HepG2 (cell line): ENCODE results near the gene INHA. TPM values are rescaled to one million over a fixed set of nuclear protein-coding genes. Genes with fewer than 3 reads are reported as not detected.

Experiments used
- ATAC-seq: fragments of 200-7000 bp; cut with Tn5 transposase; 3 replicates; pipeline ENCODE4 v1.9.1; 2020; ENCODE audit warnings: mild to moderate bottlenecking, moderate library complexity
- BruUV-seq: library from RNA; stranded (reverse); fragments of 400-500 nt; replicated peaks from 2 replicates; lab custom pipeline; 2021; lab: Mats Ljungman, UMichigan
- CTCF ChIA-PET: fragments of 300-600 bp; formaldehyde crosslinking; extraction: SDS; loops from one replicate; lab custom pipeline; 2021; ENCODE audit warnings: low total read pairs, inconsistent platforms, low intra/inter-chr PET ratio; lab: Yijun Ruan, JAX
- POLR2A ChIA-PET: fragments of 350-600 bp; sonication (Branson Sonifier 250); formaldehyde crosslinking; loops from one replicate; lab custom pipeline; 2020; ENCODE audit warnings: antibody characterized with exemption, inconsistent platforms; lab: Yijun Ruan, JAX
- DNase-seq: peaks from one replicate; pipeline ENCODE4 v3.0.0-alpha.2; 2015; ENCODE audit warnings: low spot score
- FAIRE-seq: peaks from 3 replicates; lab custom pipeline; 2011; peaks lifted over from hg19 to GRCh38; lab: Jason Lieb, UNC
- H2AFZ ChIP-seq: one replicate; pipeline ENCODE4 v1.6.1; 2011; ENCODE audit warnings: low read length, inconsistent platforms
- H3K27ac ChIP-seq: fragments of 300-600 bp; 3 replicates; pipeline ENCODE4 v1.8.0; 2011; ENCODE audit warnings: mixed run types, mild to moderate bottlenecking, mixed read lengths, low read length, inconsistent platforms; ENCODE audit not compliant: insufficient read depth; ENCODE audit errors: extremely low read length
- H3K27me3 ChIP-seq, 2 experiments: fragments of 200-600 bp in 1 of 2; 2 replicates in 1 of 2; 3 replicates in 1 of 2; pipeline versions ENCODE4 v1.6.0 to v1.8.0; 2011; ENCODE audit warnings: low read length in 2 of 2, mild to moderate bottlenecking in 2 of 2, moderate library complexity in 2 of 2, inconsistent platforms in 1 of 2; ENCODE audit not compliant: insufficient read depth in 2 of 2, control insufficient read depth in 1 of 2
- H3K36me3 ChIP-seq, 2 experiments: fragments of 200-600 bp in 1 of 2; replicated peaks in 1 of 2; 2 replicates in 1 of 2; 3 replicates in 1 of 2; pipeline versions ENCODE4 v1.5.1 to v1.8.0; 2011; ENCODE audit warnings: low read length in 2 of 2, inconsistent platforms in 1 of 2; ENCODE audit not compliant: insufficient read depth in 2 of 2, control insufficient read depth in 1 of 2
- H3K4me1 ChIP-seq: 2 replicates; pipeline ENCODE4 v1.5.1; 2012; ENCODE audit warnings: low read length, inconsistent platforms; ENCODE audit not compliant: insufficient read depth
- H3K4me2 ChIP-seq: 2 replicates; pipeline ENCODE4 v1.6.0; 2011; ENCODE audit warnings: low read depth, low read length, inconsistent platforms
- H3K4me3 ChIP-seq, 3 experiments: fragments of 200-600 bp in 1 of 3; sonication (generic), shearing (Covaris generic) in 1 of 3; replicated peaks in 1 of 3; 2 replicates each; pipeline ENCODE4 v1.5.1; 2011 to 2016; ENCODE audit warnings: low read length in 3 of 3, inconsistent platforms in 2 of 3, low read depth in 2 of 3, mild to moderate bottlenecking in 2 of 3, control low read depth in 1 of 3, mixed read lengths in 1 of 3; ENCODE audit not compliant: insufficient read depth in 1 of 3
- H3K79me2 ChIP-seq: one replicate; pipeline ENCODE4 v1.6.1; 2011; ENCODE audit warnings: low read length, inconsistent platforms; ENCODE audit not compliant: insufficient read depth
- H3K9ac ChIP-seq: 2 replicates; pipeline ENCODE4 v1.6.0; 2011; ENCODE audit warnings: mild to moderate bottlenecking, low read depth, low read length, inconsistent platforms; ENCODE audit not compliant: insufficient read depth
- H3K9me3 ChIP-seq: 2 replicates; pipeline ENCODE4 v1.5.1; 2012; ENCODE audit warnings: mild to moderate bottlenecking, low read length
- H4K20me1 ChIP-seq: 2 replicates; pipeline ENCODE4 v1.6.0; 2011; ENCODE audit warnings: inconsistent platforms, mild to moderate bottlenecking, low read length, moderate library complexity; ENCODE audit not compliant: insufficient read depth
- GABPA ChIP-seq, 2 experiments: IDR thresholded peaks; 2 replicates each; pipeline ENCODE4 v1.6.1; 2011 to 2016; ENCODE audit warnings: low read depth in 2 of 2, low read length in 1 of 2, missing biosample characterization in 1 of 2, missing genetic modification characterization in 1 of 2
- LCORL ChIP-seq, 2 experiments: fragments of 450-650 bp in 1 of 2; sonication (generic) in 1 of 2; formaldehyde crosslinking in 1 of 2; IDR thresholded peaks; 2 replicates each; pipeline versions ENCODE4 v1.5.0 to v1.6.1; 2017 to 2020; ENCODE audit warnings: antibody characterized with exemption in 1 of 2, missing genetic modification reagents in 1 of 2
- ZC3H13 ChIP-seq: sonication (generic); formaldehyde crosslinking; IDR thresholded peaks from 2 replicates; pipeline ENCODE4 v1.8.1; 2023; ENCODE audit warnings: mild to moderate bottlenecking, missing genetic modification reagents, moderate library complexity
- ZNF343 ChIP-seq: sonication (generic); formaldehyde crosslinking; IDR thresholded peaks from 2 replicates; pipeline ENCODE4 v1.4.0; 2020; ENCODE audit warnings: mild to moderate bottlenecking, missing genetic modification reagents
- WGBS: methylation state at CpG from one replicate; pipeline ENCODE4 v1.1.6; 2017; ENCODE audit warnings: low lambda C conversion rate; 5-methylcytosine and 5-hydroxymethylcytosine counted together
- in situ Hi-C: cut with HindIII; loops from 2 replicates; pipeline ENCODE4 v1.10.0; 2017; ENCODE audit warnings: low pct_unique_long_range_greater_than_20kb; ENCODE audit not compliant: extremely low pct_ligation_motif_present
- intact Hi-C: fragments of 100-400 bp; cut with micrococcal nuclease; formaldehyde crosslinking; loops from one replicate; pipeline ENCODE4 v1.10.0; 2022; ENCODE audit not compliant: unreplicated experiment
- polyA plus RNA-seq, 8 experiments: library from polyadenylated mRNA; depleted of rRNA in 3 of 8; stranded (reverse) in 7 of 8; unstranded in 1 of 8; fragments of >200 nt; fragmentation: Illumina TruSeq in 4 of 8; extraction: Trizol in 4 of 8; gene quantifications; 2 replicates each; pipeline versions ENCODE4 v1.2.1 to v1.2.3, GENCODE V29; 2011 to 2016; ENCODE audit warnings: low read depth in 4 of 8, missing spikeins in 1 of 8, mixed read lengths in 1 of 8; ENCODE audit not compliant: insufficient read depth in 1 of 8
- total RNA-seq, 5 experiments: library from RNA; depleted of rRNA; stranded (reverse); fragments of >200 nt; fragmentation: Illumina TruSeq; extraction: Trizol; gene quantifications; 2 replicates each; pipeline ENCODE4 v1.2.3, GENCODE V29; 2016; ENCODE audit warnings: low read depth in 1 of 5
- TF ChIP-seq, protein P1 (sequence below): sonication (generic); formaldehyde crosslinking; IDR thresholded peaks from 2 replicates; pipeline ENCODE4 v1.4.0; 2020; ENCODE audit warnings: mild to moderate bottlenecking, missing genetic modification reagents
- TF ChIP-seq, protein P2 (sequence below): sonication (generic); formaldehyde crosslinking; IDR thresholded peaks from 2 replicates; pipeline ENCODE4 v1.4.0; 2020; ENCODE audit warnings: missing genetic modification reagents, mild to moderate bottlenecking, borderline replicate concordance
- TF ChIP-seq, protein P3 (sequence below): sonication (generic); formaldehyde crosslinking; IDR thresholded peaks from 2 replicates; pipeline ENCODE4 v1.8.0; 2022; ENCODE audit warnings: low read depth, missing genetic modification reagents
- TF ChIP-seq, protein P4 (sequence below): sonication (generic); formaldehyde crosslinking; IDR thresholded peaks from 2 replicates; pipeline ENCODE4 v1.4.0; 2020; ENCODE audit warnings: missing genetic modification reagents
- TF ChIP-seq, protein P5 (sequence below): IDR thresholded peaks from 2 replicates; pipeline ENCODE4 v1.6.1; 2016; ENCODE audit warnings: low read depth

Gene INHA
- total and polyA plus RNA-seq, 2 of the 13 experiments (the other 11 are each of a cell fraction or from before 2014, with no cell fraction given): 4.1 to 15.2 TPM

DNA sequence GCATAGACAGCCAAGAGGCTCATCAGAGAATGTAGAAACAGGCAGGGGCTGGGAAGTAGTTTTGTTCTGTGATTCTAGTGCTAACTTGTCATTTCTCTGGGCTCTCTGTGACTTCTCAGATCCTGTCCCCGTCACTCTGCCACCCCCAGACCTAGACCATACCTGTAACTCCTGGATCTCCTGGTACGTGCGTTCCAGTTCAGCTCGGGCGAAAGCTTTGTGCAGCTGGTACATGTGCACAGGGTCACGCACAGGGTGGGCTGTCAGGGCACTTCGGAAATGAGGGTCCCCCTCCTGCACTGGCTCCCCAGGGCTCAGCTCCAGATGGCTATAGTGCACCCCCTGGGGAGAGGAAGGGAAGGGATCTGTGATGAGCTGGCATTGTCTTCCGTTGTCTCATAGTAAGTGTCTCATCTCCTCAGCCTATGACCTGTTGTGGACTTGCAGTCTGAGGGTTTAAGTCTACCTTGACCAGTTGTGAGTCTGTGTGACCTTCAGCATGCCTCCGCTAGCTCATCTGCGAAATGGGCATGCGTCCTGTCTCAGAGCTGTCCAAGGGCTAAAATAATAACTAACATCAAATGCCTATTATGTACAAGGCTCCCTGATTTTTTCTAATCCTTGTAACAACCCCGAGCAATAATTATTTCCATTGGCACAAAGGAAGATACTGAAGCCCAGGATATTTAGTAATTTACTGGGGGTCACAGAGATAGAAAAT is 31.2 kb upstream of the INHA start (continued):
- no peak for TF ChIP-seq GABPA (IDR thresholded peaks at IDR 0.05; ENCODE audit: low read depth, low read length)
- 0 out of 2 replicates have a peak, but pooled peaks have one; percentile 3 for TF ChIP-seq GABPA (CRISPR knock-in tag; IDR thresholded peaks at IDR 0.05; ENCODE audit: low read depth)
- TF ChIP-seq, protein P1, sequence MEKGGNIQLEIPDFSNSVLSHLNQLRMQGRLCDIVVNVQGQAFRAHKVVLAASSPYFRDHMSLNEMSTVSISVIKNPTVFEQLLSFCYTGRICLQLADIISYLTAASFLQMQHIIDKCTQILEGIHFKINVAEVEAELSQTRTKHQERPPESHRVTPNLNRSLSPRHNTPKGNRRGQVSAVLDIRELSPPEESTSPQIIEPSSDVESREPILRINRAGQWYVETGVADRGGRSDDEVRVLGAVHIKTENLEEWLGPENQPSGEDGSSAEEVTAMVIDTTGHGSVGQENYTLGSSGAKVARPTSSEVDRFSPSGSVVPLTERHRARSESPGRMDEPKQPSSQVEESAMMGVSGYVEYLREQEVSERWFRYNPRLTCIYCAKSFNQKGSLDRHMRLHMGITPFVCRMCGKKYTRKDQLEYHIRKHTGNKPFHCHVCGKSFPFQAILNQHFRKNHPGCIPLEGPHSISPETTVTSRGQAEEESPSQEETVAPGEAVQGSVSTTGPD: no peak
- TF ChIP-seq ZC3H13: peak; percentile 51; the same call in 1 of the 2 replicates
- TF ChIP-seq, protein P2, sequence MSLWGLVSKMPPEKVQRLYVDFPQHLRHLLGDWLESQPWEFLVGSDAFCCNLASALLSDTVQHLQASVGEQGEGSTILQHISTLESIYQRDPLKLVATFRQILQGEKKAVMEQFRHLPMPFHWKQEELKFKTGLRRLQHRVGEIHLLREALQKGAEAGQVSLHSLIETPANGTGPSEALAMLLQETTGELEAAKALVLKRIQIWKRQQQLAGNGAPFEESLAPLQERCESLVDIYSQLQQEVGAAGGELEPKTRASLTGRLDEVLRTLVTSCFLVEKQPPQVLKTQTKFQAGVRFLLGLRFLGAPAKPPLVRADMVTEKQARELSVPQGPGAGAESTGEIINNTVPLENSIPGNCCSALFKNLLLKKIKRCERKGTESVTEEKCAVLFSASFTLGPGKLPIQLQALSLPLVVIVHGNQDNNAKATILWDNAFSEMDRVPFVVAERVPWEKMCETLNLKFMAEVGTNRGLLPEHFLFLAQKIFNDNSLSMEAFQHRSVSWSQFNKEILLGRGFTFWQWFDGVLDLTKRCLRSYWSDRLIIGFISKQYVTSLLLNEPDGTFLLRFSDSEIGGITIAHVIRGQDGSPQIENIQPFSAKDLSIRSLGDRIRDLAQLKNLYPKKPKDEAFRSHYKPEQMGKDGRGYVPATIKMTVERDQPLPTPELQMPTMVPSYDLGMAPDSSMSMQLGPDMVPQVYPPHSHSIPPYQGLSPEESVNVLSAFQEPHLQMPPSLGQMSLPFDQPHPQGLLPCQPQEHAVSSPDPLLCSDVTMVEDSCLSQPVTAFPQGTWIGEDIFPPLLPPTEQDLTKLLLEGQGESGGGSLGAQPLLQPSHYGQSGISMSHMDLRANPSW (CRISPR knock-in tag): peak; percentile 20; the same call in 1 of the 2 replicates

DNA sequence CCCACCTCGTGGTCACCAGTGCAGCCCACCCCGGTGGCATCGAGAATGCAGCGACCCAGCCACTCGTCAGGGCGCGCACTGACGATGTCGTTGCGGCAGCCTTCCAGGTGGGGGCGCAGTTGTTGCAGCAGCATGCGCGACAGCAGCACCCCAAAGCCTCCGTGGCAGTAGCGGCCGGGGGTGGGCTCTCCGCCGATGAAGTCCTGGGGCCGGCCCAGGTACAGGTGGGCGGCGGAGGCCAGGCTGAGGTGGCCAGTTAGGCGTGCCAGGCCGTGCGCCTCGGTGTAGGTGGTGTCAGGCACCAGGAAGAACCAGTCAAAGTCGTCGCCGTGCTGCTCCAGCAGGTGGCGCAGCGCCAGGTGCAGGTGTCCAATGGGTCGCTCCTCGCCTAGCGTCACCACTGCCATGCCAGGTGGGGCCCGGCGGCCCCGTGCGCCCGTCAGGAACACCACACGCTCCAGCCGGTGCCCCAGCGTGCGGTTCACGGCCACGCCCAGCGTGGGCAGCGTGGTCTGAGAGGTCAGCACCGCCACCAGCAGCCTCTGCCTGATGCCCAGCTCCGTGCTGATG is 30.4 kb upstream of the INHA start:
- Histone ChIP-seq H3K4me1 (peaks cover 63% of the 10 kb centered on the region), H3K9ac (peak overlapping the region; percentile 84; the same call in 1 of the 2 replicates), H3K4me3 (peak overlapping the region; percentile 87 to 90 (median 89); a peak in 5 of 6 replicates), H3K4me2 (peak overlapping the region; percentile 90), H4K20me1 (peaks cover 50% of the 10 kb centered on the region), H3K36me3 (peaks cover 15 to 27% of the 10 kb centered on the region in 2 experiments), H3K9me3 (no peaks in the 10 kb centered on the region), H3K27ac (no peak overlapping the region), H2AFZ (no peak overlapping the region), H3K27me3 (peaks cover 0 to 3% of the 10 kb centered on the region in 2 experiments; a peak in 3 of 5 replicates), H3K79me2 (peaks cover 32% of the 10 kb centered on the region)
- ChIA-PET POLR2A (interaction anchor here (0.6 to 3.9 kb wide), 3 partner anchors 19 to 56 kb away, joined by 3 to 44 read pairs (median 5); partner anchors contain the start of genes OBSL1 and STK11IP), CTCF (interaction anchor here (0.8 to 5.3 kb wide), 11 partner anchors 9 to 148 kb away, joined by 3 to 127 read pairs (median 8); partner anchors contain the start of gene STK11IP)
- peak; percentile 82 for DNase-seq
- 38% methylated on average over 36 of the region's 48 CpGs for WGBS
- intact Hi-C loops (loop anchor here (1.0 to 2.0 kb wide), 3 partner anchors 19 to 148 kb away; no protein-coding TSS in a partner anchor), in situ Hi-C loops (loop anchor here (5.0 kb wide), 1 partner anchor 101 kb away; no protein-coding TSS in a partner anchor)
- FAIRE-seq: peak; percentile 72
- no TSS peak for BruUV-seq
- ATAC-seq: peak; percentile 23
- TF ChIP-seq ZNF343 (CRISPR knock-in tag) (peak; percentile 65), LCORL (IDR thresholded peaks at IDR 0.05) (no peak), LCORL (CRISPR knock-in tag; IDR thresholded peaks at IDR 0.05) (peak; percentile 89)
- TF ChIP-seq, protein P3, sequence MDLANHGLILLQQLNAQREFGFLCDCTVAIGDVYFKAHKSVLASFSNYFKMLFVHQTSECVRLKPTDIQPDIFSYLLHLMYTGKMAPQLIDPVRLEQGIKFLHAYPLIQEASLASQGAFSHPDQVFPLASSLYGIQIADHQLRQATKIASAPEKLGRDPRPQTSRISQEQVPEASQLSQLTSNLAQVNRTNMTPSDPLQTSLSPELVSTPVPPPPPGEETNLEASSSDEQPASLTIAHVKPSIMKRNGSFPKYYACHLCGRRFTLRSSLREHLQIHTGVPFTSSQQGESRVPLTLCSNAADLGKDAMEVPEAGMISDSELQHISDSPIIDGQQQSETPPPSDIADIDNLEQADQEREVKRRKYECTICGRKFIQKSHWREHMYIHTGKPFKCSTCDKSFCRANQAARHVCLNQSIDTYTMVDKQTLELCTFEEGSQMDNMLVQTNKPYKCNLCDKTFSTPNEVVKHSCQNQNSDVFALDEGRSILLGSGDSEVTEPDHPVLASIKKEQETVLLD: 0 out of 2 replicates have a peak, but pooled peaks have one; percentile 18
- TF ChIP-seq, protein P4, sequence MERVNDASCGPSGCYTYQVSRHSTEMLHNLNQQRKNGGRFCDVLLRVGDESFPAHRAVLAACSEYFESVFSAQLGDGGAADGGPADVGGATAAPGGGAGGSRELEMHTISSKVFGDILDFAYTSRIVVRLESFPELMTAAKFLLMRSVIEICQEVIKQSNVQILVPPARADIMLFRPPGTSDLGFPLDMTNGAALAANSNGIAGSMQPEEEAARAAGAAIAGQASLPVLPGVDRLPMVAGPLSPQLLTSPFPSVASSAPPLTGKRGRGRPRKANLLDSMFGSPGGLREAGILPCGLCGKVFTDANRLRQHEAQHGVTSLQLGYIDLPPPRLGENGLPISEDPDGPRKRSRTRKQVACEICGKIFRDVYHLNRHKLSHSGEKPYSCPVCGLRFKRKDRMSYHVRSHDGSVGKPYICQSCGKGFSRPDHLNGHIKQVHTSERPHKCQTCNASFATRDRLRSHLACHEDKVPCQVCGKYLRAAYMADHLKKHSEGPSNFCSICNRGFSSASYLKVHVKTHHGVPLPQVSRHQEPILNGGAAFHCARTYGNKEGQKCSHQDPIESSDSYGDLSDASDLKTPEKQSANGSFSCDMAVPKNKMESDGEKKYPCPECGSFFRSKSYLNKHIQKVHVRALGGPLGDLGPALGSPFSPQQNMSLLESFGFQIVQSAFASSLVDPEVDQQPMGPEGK (CRISPR knock-in tag): peak; percentile 76
- TF ChIP-seq, protein P5, sequence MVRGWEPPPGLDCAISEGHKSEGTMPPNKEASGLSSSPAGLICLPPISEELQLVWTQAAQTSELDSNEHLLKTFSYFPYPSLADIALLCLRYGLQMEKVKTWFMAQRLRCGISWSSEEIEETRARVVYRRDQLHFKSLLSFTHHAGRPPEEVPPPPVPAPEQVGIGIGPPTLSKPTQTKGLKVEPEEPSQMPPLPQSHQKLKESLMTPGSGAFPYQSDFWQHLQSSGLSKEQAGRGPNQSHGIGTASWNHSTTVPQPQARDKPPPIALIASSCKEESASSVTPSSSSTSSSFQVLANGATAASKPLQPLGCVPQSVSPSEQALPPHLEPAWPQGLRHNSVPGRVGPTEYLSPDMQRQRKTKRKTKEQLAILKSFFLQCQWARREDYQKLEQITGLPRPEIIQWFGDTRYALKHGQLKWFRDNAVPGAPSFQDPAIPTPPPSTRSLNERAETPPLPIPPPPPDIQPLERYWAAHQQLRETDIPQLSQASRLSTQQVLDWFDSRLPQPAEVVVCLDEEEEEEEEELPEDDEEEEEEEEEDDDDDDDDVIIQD: 0 out of 2 replicates have a peak, but pooled peaks have one; percentile 63
